HG03558 (cell line): ENCODE measurements around the gene TECPR2.

Experiments
- ATAC-seq: cut with Tn5 transposase; IDR thresholded peaks from one replicate; pipeline ENCODE4 v1.9.1; 2021; ENCODE audit warnings: moderate number of reproducible peaks; ENCODE audit not compliant: unreplicated experiment; ENCODE audit errors: extremely low read depth

The TECPR2 gene

DNA sequence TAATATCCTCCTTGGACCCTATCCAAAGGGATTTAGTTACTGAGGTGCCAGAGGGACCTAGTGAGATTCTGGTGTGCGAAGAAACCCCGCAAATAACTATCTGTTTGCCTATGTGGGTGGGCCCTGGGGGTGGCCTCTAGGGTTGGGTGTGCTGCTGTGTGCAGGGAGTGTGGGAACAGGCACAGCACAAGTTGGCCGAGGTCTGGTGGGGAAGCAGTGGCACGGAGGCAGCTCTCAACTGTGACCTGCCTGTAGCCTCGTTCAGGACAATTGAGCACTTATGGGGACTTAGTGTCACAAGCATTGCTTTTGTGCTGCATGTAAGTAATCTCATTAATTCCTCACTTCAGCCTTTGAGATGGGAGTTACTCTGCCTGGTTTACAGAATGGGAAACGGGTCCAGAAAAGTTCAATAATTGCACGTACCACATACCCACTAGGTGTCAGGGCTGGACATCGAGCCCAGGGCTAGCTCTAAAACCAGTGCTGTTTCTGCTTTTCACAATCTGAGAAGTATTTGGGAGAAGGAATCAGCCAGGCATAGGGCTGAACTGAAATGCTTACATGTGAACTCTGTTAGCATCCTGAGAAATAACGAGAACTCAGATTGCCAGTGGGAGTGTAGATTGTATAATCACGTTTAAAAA is 58.8 kb downstream of the TECPR2 start:
- ATAC-seq: no peak

DNA sequence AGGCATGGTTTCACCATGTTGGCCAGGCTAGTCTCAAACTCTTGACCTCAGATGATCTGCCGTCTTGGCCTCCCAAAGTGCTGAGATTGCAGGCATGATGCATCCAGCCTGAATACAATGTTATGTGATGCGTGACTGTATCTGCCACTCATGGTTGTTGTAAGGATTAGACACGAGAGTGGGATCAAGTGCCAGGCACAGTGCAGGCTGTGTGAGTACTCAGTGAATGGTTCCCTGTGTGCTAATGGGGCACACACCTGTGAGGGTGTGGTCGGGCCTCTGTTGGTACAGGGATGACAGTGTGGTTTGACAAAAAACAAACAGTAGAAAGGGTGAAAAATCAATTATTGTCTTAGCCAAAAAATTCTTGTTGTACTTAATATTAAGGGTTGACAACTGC is 61.8 kb downstream of the TECPR2 start:
- ATAC-seq: no peak

DNA sequence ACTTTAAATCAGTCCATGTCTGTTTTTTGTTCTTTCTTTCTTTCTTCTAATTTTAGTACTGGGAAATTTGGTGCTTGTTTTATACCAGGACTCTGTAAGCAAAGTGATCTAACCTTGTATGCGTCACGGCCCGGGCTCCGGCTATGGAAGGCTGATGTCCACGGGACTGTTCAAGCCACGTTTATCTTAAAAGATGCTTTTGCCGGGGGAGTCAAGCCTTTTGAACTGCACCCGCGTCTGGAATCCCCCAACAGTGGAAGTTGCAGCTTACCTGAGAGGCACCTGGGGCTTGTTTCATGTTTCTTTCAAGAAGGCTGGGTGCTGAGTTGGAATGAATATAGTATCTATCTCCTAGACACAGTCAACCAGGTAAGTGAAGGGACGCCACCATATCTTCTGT is 62.2 kb downstream of the TECPR2 start:
- ATAC-seq: no peak

DNA sequence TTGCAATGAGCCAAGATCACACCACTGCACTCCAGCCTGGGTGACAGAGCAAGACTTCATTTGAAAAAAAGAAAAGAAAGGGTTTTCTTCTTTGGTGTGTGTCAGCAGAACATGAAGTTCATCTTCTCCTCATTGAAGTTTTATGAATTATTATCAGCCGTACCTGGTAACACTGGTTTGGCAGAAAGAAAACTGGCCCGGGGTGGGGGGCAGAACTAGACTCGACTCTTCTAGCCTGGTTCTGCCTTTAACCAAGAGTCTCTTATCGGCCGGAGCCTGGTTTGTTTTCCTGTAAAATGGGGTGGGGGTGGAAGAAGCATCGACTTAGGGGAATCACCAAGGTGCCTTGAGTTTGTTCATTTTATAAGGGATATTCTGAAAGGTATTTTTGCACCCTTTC is 64.1 kb downstream of the TECPR2 start:
- no peak for ATAC-seq

DNA sequence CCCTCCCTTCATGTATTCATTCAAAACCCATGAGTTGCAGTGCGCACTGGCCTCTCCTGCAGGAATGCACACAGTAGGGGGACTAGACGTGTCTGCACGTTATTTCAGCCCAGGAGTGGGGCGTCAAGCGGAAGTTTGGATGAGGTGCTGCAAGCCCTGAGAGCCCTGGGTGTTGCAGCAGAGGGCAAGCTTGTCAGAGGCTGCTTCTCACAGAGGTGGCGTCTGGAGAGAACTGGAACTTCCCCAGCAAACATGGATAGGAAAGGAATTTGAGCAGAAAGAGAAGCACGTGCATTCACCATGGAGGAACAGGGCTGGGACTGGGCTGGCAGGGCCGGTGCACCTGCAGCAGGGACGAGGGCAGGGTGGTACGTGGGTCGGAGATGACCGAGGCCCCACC is 64.9 kb downstream of the TECPR2 start:
- ATAC-seq: no peak

DNA sequence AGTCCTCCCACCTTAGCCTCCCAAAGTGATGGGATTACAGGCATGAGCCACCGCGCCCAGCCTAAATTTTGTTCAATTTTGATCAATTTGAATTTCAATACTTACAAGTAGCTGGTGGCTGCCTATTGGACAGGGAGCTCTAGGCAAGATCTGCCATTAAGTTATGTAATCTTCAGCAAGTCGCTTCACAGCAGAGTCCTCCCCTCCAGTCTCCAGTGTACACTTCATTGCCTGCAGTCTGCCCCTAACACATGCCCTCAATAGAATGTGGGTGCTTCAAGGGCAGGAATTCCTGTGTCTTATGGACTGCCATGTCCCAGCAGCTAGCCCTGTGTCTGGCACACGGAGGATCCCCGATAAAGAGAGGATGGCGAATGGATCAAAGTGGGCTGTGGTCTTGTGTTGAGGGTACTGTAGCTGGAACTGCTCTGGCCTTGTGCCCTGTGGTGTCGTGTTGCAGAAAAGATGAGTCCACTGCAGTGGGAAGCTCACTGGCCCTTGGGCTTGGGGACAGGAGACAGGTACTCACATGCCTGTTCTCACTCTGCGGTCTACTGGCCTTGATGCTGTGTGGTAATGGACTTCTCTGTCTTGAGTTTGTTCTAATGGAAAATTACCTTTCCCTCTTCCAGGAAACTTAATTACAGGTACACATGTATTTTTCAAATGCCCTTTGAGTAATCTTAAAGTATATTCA is 67.6 kb downstream of the TECPR2 start:
- no peak for ATAC-seq

- no peak for ATAC-seq
These were observed 69.0 kb downstream of the TECPR2 start for GRCh38 chr14:102431751-102432150.

- no peak for ATAC-seq
These were observed 72.0 kb downstream of the TECPR2 start for GRCh38 chr14:102434647-102435175.

- no peak for ATAC-seq
These were observed 75.5 kb downstream of the TECPR2 start for GRCh38 chr14:102437997-102438915.

DNA sequence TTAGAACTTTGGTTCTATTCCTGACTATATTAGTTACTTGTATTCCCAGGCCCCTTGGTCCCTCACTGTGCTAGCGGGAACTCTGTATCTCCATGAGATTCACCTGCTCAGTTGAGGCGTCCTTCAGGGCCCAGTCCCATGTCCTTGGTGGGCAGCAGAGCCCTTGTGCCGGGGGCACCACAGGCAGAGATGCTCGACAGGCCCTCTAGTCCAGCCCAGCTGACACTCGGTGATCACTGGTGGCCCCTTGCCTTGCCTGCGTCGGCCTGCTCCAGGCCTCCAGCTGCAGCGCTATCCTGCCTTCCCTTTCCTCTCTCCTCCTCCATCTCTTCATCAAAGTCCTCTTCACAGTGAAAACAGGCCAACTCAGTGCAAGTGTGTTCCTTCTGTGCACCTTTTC is 76.8 kb downstream of the TECPR2 start:
- no peak for ATAC-seq

GRCh38 chr14:102440392-102440791 is 77.7 kb downstream of the TECPR2 start:
- no peak for ATAC-seq

DNA sequence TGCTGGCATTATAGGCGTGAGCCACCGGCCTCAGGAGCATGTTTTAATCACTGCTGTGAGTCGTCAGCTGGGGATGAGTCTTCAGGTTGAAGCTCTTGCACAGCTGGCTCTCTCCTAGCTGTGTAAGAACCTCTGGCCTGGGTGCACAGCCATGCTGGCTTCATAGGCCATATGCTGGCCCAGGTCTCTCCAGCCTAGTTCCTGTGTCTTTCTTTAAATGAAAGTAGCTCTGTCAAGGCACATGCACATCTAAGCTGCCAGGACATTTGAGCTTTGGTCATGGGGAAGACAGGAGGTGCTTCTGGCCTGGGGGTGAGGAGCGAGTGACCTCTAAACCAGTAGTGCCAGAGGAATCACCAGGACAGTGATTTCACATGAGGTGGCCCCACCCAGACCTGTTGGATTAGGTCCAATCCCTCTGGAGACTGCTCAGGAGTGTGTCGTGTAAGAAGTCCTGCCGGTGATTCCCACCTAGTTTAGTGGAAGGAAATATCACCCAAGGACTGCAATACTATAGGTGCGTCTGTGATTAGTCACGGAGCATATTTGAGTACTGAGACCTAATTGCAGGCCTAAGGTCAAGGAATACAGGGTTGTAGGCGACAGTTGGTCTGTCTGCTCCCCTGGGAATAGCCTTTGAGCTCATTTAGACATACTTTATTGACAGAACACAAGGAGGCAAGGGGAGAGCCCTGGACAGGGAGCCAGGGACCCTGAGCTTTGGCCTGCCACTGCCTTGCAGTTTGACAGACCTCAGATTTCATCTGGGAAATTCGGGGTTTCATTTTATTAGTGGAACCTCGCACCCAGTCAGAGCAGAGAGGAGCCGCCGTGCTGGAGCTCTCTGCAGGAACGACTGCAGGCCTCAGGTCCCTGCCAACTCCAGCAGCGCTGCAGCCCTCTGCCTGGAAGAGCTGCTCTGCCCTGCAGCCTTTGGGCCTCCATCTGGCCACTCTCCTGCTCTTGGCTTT is 79.8 kb downstream of the TECPR2 start:
- ATAC-seq: no peak

DNA sequence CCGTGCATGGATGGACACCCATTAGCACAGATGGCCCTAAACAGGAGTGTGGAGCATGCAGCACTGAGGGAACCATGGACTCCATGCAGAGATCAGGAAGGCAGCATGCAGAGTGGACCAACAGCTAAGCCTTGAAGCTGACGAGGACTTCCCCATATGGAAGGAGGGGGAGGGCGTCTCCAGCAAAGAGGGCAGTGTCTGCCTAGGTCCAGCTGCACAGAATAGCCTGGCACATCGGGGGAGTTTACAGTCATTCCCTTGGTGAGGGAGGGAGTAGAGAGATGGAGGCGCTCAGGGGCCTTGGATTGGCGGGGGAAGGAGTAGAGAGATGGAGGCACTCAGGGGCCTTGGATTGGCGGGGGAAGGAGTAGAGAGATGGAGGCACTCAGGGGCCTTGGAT is 82.3 kb downstream of the TECPR2 start:
- no peak for ATAC-seq

GRCh38 chr14:102445641-102446040 is 82.9 kb downstream of the TECPR2 start:
- no peak for ATAC-seq

GRCh38 chr14:102450206-102451063 is 87.7 kb downstream of the TECPR2 start:
- no peak for ATAC-seq

DNA sequence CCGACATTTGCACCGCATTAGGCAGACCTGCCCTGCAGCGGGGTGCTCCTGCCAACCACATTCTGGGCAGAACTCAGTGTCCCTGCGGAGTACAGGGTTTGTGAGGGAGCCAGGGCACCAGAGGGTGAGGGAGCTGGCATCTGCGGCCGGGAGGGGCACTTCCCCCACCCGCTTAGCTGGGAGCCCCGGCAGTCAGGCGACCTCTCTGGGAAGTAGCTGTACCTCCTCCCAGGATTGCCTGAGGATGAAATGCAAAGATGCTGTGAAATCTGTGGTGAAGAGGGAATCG is 88.3 kb downstream of the TECPR2 start:
- ATAC-seq: no peak

DNA sequence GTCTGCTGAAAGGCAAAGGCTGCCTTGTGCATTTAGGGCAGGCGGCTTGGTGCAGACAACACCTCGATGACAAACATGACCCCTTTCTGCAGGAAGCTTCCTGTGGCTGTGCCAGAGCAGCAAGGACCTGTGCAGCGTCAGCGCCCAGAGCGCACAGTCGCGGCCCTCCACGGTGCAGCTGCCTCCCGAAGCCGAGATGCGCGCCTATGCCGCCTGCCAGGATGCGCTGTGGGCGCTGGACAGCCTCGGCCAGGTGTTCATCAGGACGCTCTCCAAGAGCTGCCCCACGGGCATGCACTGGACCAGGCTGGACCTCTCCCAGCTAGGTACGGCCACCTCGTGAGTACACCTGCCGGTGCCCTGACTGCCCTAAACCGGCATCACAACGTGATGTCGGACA is 89.6 kb downstream of the TECPR2 start:
- ATAC-seq: no peak

DNA sequence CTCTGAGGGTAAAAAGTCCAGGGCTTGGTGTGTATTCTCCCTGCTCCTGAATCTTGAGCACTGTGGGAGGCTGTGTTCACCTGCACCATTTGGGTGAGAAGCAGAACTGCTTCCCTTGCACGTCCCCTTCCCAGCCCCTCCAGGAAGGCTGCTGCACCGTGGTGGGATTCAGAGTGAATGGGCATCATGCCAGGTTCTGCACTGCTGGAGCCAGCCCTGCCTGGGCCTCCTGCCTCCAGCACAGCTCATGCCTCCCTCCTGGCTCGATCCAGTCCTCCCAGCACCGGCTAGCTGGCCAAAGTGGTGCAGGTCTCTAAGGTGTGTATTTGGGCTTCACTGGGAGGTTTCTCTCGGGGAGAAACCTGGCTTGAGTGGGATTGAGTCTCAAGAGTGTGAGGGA is 92.0 kb downstream of the TECPR2 start:
- no peak for ATAC-seq

GRCh38 chr14:102457509-102457908 is 94.8 kb downstream of the TECPR2 start:
- ATAC-seq: no peak
